Esophagus muscularis mucosa (tissue), 4 donors: ENCODE data around the gene TAS1R2.

ENCODE experiments used
- CTCF ChIP-seq, 3 experiments: fragments of 200-600 bp in 2 of 3; fragments of 450-650 bp in 1 of 3; sonication (generic) in 2 of 3; IDR thresholded peaks; one replicate each; pipeline ENCODE4 v1.5.1; 2017 to 2019; ENCODE audit warnings: antibody characterized with exemption in 3 of 3, mild to moderate bottlenecking in 2 of 3, moderate library complexity in 1 of 3
- EP300 ChIP-seq: sonication (generic); formaldehyde crosslinking; IDR thresholded peaks from one replicate; pipeline ENCODE4 v1.6.1; 2017; ENCODE audit warnings: antibody characterized with exemption
- POLR2A ChIP-seq: fragments of 450-650 bp; IDR thresholded peaks from one replicate; pipeline ENCODE4 v1.6.1; 2017; ENCODE audit warnings: antibody characterized with exemption, moderate library complexity, mild to moderate bottlenecking, low read depth

- TF ChIP-seq CTCF (IDR thresholded peaks at IDR 0.05) (no peak), POLR2A (no peak), EP300 (no peak)
These were observed 53.3 kb downstream of the TAS1R2 start for GRCh38 chr1:18805925-18806849.
